ENCODE results near the gene TMEM41B.
"Not testable (repeated sequence)": the region's sequence is repeated elsewhere in the genome, so short reads cannot be mapped to it uniquely, and the experiment has no call there.

TMEM41B gene, protein sequence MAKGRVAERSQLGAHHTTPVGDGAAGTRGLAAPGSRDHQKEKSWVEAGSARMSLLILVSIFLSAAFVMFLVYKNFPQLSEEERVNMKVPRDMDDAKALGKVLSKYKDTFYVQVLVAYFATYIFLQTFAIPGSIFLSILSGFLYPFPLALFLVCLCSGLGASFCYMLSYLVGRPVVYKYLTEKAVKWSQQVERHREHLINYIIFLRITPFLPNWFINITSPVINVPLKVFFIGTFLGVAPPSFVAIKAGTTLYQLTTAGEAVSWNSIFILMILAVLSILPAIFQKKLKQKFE

GRCh38 chr11:9314291-9315077, at the start of gene TMEM41B:
Gene TMEM41B (minus strand): TSS chr11:9314593. CDS start chr11:9314441, 152 bp downstream.
- peak; percentile 99 for DNase-seq

DNA sequence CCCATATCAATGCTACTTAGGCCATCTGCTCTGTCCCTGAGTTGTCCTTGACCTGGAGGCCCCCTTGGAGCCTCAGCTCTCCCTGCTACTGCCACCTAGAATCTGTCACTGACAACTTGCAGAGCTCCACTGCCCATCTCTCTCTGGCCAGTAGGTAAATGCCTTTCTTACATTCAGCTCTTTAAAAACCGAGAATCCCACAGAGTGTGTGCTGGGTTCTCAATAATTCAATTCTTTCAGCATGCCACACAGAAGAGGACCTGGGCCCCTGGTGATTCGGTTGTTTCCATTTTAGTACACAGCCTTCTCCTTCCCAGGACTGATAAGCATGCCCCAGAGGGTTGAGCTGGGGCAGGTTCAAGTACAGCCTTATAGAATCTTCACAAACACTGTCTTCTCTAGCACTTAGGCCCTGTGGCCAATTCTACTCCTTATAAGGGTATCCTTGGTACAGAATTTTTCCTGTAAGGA, 48.0 kb upstream of the TMEM41B start:
- DNase-seq = no peak

GRCh38 chr11:9360862-9361622, 46.6 kb upstream of the TMEM41B start:
- not testable (repeated sequence) for DNase-seq

- no peak for DNase-seq
Observed at GRCh38 chr11:9357041-9357440, 42.6 kb upstream of the TMEM41B start.

DNA sequence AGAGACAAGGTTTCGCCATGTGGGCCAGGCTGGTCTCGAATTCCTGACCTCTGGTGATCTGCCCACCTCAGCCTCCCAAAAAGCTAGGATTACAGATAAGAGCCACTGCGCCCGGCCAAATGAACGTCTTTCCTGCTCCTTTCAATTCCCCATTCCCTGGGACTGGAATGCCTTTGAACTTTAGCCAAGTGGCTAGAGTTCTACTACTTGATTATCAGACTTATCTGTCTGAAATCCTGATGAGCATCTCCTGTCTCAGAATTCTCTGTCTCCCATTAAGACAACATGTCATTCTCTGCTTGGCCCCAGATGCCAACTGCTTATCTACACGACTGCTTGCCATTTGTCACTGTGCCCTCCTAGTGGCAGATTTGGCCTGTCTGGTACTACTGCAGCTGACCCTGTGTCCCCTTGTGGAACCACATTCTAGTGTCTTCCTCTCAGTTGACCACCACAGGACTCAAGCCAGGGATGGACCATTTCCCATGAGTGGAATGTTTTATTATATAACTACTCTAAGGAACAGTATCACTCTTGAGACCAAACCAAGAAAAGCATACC, 37.0 kb upstream of the TMEM41B start:
- DNase-seq = no peak

DNA sequence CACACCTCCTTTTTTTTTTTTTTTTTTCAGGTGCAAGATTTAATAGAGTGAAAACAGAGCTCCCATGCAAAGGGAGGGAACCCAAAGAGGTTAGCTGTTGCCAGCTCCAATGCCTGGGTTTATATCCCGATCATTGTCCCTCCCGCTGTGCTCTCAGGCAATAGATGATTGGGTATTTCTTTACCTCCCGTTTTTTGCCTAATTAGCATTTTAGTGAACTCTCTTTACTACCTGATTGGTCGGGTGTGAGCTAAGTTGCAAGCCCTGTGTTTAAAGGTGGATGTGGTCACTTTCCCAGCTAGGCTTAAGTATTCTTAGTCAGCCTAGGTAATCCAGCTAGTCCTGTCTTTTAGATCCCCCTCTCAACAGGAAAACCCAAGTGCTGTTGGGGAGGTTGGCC, 33.4 kb upstream of the TMEM41B start:
- not testable (repeated sequence) for DNase-seq

GRCh38 chr11:9347100-9347499, 32.7 kb upstream of the TMEM41B start:
- DNase-seq = no peak

DNA sequence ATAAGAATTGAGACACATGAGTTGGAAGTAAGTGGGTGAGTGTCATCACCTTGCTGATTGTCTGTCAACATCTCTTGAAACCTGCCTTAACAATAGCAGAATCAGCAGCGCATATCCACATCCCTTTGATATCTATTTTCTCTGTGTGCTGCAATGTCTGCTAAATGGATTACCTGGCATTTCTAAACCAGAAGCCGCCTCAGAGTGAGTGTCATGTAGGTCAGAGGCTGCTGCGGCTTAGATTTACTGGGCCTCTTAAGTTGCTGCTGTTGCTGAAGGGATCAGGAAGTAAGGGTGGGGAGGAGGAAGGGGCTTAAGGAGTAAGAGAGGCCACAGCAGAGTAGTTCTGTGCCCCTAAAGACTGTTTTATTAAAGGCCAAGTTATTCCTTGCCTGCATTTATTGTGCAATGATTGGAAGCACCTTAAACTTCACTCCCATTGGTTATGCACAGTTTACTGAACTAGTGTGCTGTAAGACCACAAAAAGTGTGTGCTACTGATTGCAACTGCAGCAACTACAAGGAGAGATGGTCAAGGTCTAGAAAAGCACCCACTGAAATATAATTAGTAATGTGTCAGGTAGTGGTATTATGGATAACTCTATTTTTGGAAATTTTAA, 29.8 kb upstream of the TMEM41B start:
- no peak for DNase-seq

DNA sequence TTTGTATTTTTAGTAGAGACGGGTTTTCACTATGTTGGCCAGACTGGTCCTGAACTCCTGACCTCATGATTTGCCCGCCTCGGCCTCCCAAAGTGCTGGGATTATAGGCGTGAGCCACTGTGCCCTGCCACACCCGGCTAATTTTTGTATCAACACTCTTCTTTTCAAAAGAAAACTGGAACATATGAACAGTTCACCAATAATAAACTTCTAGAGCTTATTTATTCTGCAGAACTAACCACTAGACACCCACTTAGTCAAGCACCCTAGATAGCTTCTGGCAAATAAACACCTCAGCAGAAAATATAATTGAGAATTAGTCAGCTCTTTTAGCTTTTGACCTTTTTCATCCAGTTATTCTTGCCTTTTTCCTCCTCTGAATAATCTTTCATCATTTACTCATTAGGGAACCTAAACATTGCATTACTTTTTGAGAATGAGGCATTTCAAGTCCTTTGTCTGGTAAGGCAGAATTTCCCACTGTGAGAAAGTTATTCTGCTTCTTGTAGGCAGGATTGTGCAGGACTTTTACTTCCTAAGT, 27.3 kb upstream of the TMEM41B start:
- no peak for DNase-seq

GRCh38 chr11:9332655-9333054, 18.3 kb upstream of the TMEM41B start:
- no peak for DNase-seq

DNA sequence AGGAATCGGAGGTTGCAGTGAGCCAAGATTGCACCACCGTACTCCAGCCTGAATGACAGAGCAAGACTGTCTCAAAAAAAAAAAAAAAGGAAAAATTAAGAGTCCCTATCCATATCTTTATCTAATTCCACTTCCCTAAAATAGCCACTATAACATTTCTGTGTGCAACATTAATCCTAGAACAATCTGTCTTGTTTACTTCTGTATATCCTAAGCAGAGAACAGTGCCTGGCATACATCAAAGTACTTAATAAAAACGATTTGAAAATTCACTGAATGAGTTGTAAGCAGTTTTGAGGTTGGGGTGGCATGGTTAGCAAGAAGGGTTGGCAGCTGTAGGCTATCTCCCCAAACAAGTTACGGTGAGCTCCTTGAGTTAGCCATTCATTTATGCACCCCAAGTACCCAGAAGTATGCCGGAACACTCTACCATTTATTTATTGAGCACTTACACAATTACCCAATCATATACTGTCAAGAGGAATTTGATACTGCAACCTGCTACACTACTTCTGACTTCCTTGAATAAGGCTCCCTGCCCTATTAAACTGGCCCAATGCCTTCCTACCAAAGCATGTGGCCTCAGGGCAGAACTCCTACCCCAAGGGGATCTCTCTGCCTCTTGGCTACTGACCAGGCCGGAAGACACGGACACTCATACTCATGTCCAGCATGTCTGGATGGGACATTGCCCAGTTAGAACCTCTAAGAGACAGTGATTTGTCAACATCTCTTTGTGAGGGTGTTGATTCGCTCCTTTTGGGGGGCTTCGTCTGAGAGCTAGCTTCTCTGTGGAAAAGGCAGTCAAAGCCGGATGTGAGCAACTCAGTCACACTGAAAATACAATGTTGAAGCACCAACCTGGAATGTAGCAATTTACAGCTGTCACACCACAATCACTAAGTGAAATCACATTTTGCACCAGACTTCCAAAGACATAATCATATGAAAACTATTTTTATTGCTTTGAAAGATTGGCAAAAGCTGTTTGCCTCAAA, 16.3 kb upstream of the TMEM41B start:
- no peak for DNase-seq

DNA sequence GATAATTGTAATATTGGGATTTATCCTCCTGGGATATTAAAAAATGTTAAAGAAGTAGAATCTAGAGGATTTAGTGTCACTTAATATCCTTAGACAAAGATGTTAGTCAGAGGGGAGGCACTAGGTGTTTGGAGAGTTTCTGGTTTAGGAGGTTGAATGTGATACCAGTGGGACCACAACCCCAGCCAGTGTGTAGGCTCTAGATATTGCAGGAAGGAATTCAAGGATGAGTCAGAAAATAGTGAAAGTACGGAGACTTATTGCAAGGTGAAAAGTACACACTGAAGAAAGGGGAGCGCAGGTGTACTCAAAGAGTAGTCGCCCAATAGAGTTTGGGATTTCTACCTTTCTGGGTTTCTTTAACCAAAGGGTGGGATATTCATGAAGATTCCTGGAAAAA, 5.7 kb upstream of the TMEM41B start:
- DNase-seq = no peak

DNA sequence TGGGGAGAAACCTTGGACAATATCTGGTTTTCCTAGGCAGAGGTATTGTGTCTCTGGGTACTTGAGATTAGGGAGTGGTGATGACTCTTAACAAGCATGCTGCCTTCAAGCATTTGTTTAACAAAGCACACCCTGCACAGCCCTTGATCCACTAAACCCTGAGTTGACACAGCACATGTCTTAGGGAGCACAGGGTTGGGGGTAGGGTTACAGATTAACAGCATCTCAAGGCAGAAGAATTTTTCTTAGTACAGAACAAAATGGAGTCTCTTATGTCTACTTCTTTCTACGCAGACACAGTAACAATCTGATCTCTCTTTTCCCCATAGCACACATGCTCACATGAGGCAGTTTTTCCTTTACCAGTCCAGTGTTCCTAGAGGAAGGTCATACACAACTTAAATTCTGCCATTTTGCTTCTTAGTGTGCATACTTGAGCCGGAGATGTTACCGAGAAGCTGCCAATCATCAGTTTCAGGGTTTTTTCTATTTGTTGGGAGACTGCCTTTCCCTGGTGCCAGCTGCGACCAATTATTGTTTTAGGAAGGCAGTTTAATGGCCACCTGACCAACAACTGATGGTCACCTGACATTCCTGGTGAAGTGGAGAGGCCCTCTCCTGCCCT, 5.1 kb upstream of the TMEM41B start:
- DNase-seq = not testable (repeated sequence)

GRCh38 chr11:9318442-9319376, 4.3 kb upstream of the TMEM41B start:
- not testable (repeated sequence) for DNase-seq

- DNase-seq = no peak
Observed at GRCh38 chr11:9316334-9316733, 1.9 kb upstream of the TMEM41B start.

GRCh38 chr11:9315078-9315688, 790 bp upstream of the TMEM41B start:
- peak in 1 of 4 experiments; percentile 8 for DNase-seq

DNA sequence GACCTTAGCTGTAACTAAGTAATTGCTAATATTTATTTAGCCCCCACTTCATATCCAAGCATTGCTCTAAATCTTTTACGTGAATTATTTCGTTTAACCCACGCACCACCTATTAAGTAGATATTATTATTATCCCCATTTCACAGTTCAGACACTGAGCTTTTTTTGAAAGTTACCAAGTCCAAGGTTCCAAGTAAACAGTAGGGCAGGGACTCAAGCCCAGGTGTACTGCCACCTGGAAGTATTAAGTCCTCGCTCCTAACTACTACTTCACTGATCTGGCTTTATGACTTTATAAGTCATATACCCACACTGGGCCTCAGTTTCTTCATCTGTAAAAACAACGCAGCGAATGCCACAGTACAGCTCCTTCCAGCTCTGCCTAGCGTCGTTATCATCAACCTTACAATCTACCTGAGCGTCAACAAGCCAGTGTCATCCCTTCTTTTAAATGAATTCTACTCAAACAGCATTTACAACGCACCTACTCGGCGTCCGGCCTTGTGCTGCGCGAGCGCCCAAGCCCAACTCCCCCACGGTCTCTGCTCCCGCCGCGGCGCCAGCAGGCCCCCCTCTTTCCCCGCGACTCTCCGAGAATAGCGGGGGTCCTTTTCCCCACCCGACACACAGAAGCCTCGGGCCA, 624 bp downstream of the TMEM41B start:
- DNase-seq = peak in 1 of 4 experiments; percentile 42

GRCh38 chr11:9310485-9311090, 3.8 kb downstream of the TMEM41B start:
- DNase-seq = no peak
